Measurements from ENCODE around the gene ANXA5. TPM values are rescaled to one million over a fixed set of nuclear protein-coding genes. Genes with fewer than 3 reads are reported as not detected.

The ANXA5 gene
- total RNA-seq, 1 donor from 2014 or later = 382 TPM

DNA sequence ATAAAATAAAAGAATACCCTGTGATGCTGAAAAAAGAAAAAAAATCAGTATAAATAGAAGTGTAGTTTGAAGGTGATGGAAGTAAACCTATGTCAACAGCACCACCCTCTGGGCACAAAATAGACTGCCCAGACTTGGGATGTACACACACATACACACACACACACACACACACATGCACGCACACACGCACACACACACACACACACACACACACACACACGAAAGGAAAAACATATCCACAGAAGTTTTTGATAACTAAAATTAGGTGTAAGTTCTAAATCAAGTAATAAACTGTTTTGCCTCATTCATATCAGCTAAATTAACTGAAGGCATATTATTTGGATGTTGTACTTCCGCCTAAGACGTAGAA, 40.5 kb downstream of the ANXA5 start:
- TF ChIP-seq, protein P1, sequence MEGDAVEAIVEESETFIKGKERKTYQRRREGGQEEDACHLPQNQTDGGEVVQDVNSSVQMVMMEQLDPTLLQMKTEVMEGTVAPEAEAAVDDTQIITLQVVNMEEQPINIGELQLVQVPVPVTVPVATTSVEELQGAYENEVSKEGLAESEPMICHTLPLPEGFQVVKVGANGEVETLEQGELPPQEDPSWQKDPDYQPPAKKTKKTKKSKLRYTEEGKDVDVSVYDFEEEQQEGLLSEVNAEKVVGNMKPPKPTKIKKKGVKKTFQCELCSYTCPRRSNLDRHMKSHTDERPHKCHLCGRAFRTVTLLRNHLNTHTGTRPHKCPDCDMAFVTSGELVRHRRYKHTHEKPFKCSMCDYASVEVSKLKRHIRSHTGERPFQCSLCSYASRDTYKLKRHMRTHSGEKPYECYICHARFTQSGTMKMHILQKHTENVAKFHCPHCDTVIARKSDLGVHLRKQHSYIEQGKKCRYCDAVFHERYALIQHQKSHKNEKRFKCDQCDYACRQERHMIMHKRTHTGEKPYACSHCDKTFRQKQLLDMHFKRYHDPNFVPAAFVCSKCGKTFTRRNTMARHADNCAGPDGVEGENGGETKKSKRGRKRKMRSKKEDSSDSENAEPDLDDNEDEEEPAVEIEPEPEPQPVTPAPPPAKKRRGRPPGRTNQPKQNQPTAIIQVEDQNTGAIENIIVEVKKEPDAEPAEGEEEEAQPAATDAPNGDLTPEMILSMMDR (IDR thresholded peaks at IDR 0.05) = peak; percentile 29
- no peak overlapping the region for H3K27ac ChIP-seq

GRCh38 chr4:121655320-121656268, 41.2 kb downstream of the ANXA5 start:
- no peak overlapping the region for H3K4me3 ChIP-seq
- DNase-seq (no peak), ATAC-seq (no peak)
- H3K36me3 ChIP-seq = no peaks in the 10 kb centered on the region
- no peaks in the 10 kb centered on the region for H3K9me3 ChIP-seq
- H3K27me3 ChIP-seq = no peaks in the 10 kb centered on the region
- H3K4me1 ChIP-seq = no peaks in the 10 kb centered on the region
- TF ChIP-seq, protein P1 (IDR thresholded peaks at IDR 0.05) = no peak
- intact Hi-C loops (cut with DNase I) = no loop called here
- H3K27ac ChIP-seq = no peak overlapping the region

More for the DNA sequence above, 40.5 kb downstream of the ANXA5 start:
- Histone ChIP-seq H3K4me1 (no peaks in the 10 kb centered on the region), H3K36me3 (no peaks in the 10 kb centered on the region), H3K4me3 (no peak overlapping the region), H3K9me3 (no peaks in the 10 kb centered on the region), H3K27me3 (no peaks in the 10 kb centered on the region)
- DNase-seq = no peak
- ATAC-seq = peak; percentile 96
- intact Hi-C loops (cut with DNase I) = no loop called here

DNA sequence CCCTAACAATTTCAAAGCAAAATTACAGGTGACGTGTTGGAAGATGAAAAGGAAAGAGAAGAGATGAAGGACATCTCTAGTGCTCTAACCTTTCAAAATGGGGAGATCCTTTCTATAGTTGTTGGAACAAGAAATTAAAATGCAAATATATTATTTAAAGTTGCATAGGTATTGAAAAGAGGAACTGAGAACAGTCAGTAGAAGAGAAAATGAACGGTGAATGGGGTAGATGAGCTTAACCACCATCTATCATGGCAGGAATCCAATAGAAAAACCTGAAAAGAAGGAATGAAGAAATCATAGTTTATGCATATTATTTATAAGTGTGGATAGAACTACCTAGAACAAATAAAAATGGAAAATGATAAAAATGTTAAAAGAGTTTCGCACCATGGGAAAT, 42.0 kb downstream of the ANXA5 start:
- H3K27me3 ChIP-seq = no peaks in the 10 kb centered on the region
- H3K27ac ChIP-seq = no peak overlapping the region
- H3K4me1 ChIP-seq = no peaks in the 10 kb centered on the region
- H3K36me3 ChIP-seq = no peaks in the 10 kb centered on the region
- no peak for ATAC-seq
- H3K9me3 ChIP-seq = no peaks in the 10 kb centered on the region
- H3K4me3 ChIP-seq = no peak overlapping the region
- intact Hi-C loops (cut with DNase I) = no loop called here
- no peak for DNase-seq
- TF ChIP-seq, protein P1 (IDR thresholded peaks at IDR 0.05) = no peak

GRCh38 chr4:121653986-121654385, 42.8 kb downstream of the ANXA5 start:
- Histone ChIP-seq H3K27me3 (no peaks in the 10 kb centered on the region), H3K4me1 (no peaks in the 10 kb centered on the region), H3K9me3 (no peaks in the 10 kb centered on the region), H3K36me3 (no peaks in the 10 kb centered on the region), H3K27ac (no peak overlapping the region), H3K4me3 (no peak overlapping the region)
- ATAC-seq (no peak), DNase-seq (no peak)
- intact Hi-C loops (cut with DNase I) = no loop called here
- TF ChIP-seq, protein P1 (IDR thresholded peaks at IDR 0.05) = no peak

GRCh38 chr4:121653214-121653613, 43.6 kb downstream of the ANXA5 start:
- TF ChIP-seq, protein P1 (IDR thresholded peaks at IDR 0.05) = no peak
- Histone ChIP-seq H3K36me3 (no peaks in the 10 kb centered on the region), H3K27ac (no peak overlapping the region), H3K27me3 (no peaks in the 10 kb centered on the region), H3K4me3 (no peak overlapping the region), H3K4me1 (no peaks in the 10 kb centered on the region), H3K9me3 (no peaks in the 10 kb centered on the region)
- ATAC-seq (no peak), DNase-seq (no peak)
- intact Hi-C loops (cut with DNase I) = no loop called here
